Calu3 (cell line): ENCODE measurements around the gene KCNJ8. TPM values are rescaled to one million over a fixed set of nuclear protein-coding genes. Genes with fewer than 3 reads are reported as not detected.

ENCODE experiments used
- BruUV-seq: library from RNA; stranded (reverse); fragments of 400-500 nt; replicated peaks from 2 replicates; lab custom pipeline; 2021; lab: Mats Ljungman, UMichigan
- CTCF ChIA-PET: fragments of 300-600 bp; sonication (Branson Sonifier 250); formaldehyde crosslinking; loops from one replicate; lab custom pipeline; 2022; ENCODE audit warnings: antibody characterized with exemption; lab: Charles Lee
- DNase-seq: peaks from one replicate; pipeline ENCODE4 v3.0.0; 2022
- H3K27ac Mint-ChIP-seq: one replicate; pipeline ENCODE4 v1.8.0; 2022; ENCODE audit warnings: mixed read lengths; ENCODE audit not compliant: unreplicated experiment
- H3K27me3 Mint-ChIP-seq: one replicate; pipeline ENCODE4 v1.8.0; 2022; ENCODE audit warnings: mixed read lengths; ENCODE audit not compliant: unreplicated experiment
- H3K36me3 Mint-ChIP-seq: one replicate; pipeline ENCODE4 v1.8.0; 2022; ENCODE audit warnings: mild to moderate bottlenecking, moderate library complexity, mixed read lengths; ENCODE audit not compliant: insufficient read depth, unreplicated experiment
- H3K4me1 Mint-ChIP-seq: one replicate; pipeline ENCODE4 v1.8.0; 2022; ENCODE audit warnings: mild to moderate bottlenecking, low read depth, mixed read lengths; ENCODE audit not compliant: unreplicated experiment
- H3K4me3 Mint-ChIP-seq: one replicate; pipeline ENCODE4 v1.8.0; 2022; ENCODE audit warnings: mild to moderate bottlenecking, low read depth, moderate library complexity, mixed read lengths; ENCODE audit not compliant: unreplicated experiment
- H3K9me3 Mint-ChIP-seq: one replicate; pipeline ENCODE4 v1.8.0; 2022; ENCODE audit warnings: low read depth, mixed read lengths; ENCODE audit not compliant: unreplicated experiment
- CTCF ChIP-seq: fragments of 200-600 bp; IDR thresholded peaks from one replicate; pipeline ENCODE4 v1.8.0; 2022; ENCODE audit warnings: antibody characterized with exemption; ENCODE audit not compliant: unreplicated experiment
- intact Hi-C: fragments of 100-400 bp; cut with micrococcal nuclease; formaldehyde crosslinking; loops from one replicate; pipeline ENCODE4 v1.10.0; 2022; ENCODE audit not compliant: unreplicated experiment
- total RNA-seq: library from RNA; stranded (reverse); gene quantifications from 2 replicates; pipeline ENCODE4 v1.2.3, GENCODE V29; 2022

Gene KCNJ8
- total RNA-seq, 1 experiment from 2014 or later, result not detected

- no peak overlapping the region for H3K4me3 Mint-ChIP-seq
- H3K36me3 Mint-ChIP-seq, result no peaks in the 10 kb centered on the region
- H3K4me1 Mint-ChIP-seq, result no peaks in the 10 kb centered on the region
- H3K9me3 Mint-ChIP-seq, result no peaks in the 10 kb centered on the region
- CTCF ChIA-PET, result no interaction called here
- BruUV-seq, result no TSS peak
- no peak for TF ChIP-seq CTCF
- H3K27me3 Mint-ChIP-seq, result peaks cover 23% of the 10 kb centered on the region
- no peak for DNase-seq
- H3K27ac Mint-ChIP-seq, result no peak overlapping the region
- intact Hi-C loops, result no loop called here
Measured at GRCh38 chr12:21751517-21751916, 23.0 kb downstream of the KCNJ8 start.

- no peaks in the 10 kb centered on the region for H3K9me3 Mint-ChIP-seq
- no TSS peak for BruUV-seq
Measured at GRCh38 chr12:21745258-21745657, 29.2 kb downstream of the KCNJ8 start.

GRCh38 chr12:21731144-21731543 is 43.4 kb downstream of the KCNJ8 start:
- H3K36me3 Mint-ChIP-seq, result no peaks in the 10 kb centered on the region
- H3K4me3 Mint-ChIP-seq, result no peak overlapping the region
- intact Hi-C loops, result no loop called here
- no TSS peak for BruUV-seq
- H3K9me3 Mint-ChIP-seq, result peaks cover 2% of the 10 kb centered on the region
- H3K4me1 Mint-ChIP-seq, result no peaks in the 10 kb centered on the region
- TF ChIP-seq CTCF, result no peak
- CTCF ChIA-PET, result no interaction called here
- no peaks in the 10 kb centered on the region for H3K27me3 Mint-ChIP-seq
- no peak overlapping the region for H3K27ac Mint-ChIP-seq
- DNase-seq, result no peak

More at GRCh38 chr12:21745258-21745657, 29.2 kb downstream of the KCNJ8 start:
- intact Hi-C loops, result no loop called here
- no peak for TF ChIP-seq CTCF
- no peak for DNase-seq
- Mint-ChIP-seq H3K36me3 (no peaks in the 10 kb centered on the region), H3K27ac (no peak overlapping the region), H3K27me3 (peaks cover 35% of the 10 kb centered on the region), H3K4me3 (no peak overlapping the region), H3K4me1 (no peaks in the 10 kb centered on the region)
- CTCF ChIA-PET, result no interaction called here

GRCh38 chr12:21725731-21726130 is 48.8 kb downstream of the KCNJ8 start:
- H3K36me3 Mint-ChIP-seq, result no peaks in the 10 kb centered on the region
- BruUV-seq, result no TSS peak
- no peak for TF ChIP-seq CTCF
- H3K4me1 Mint-ChIP-seq, result no peaks in the 10 kb centered on the region
- intact Hi-C loops, result no loop called here
- no peaks in the 10 kb centered on the region for H3K9me3 Mint-ChIP-seq
- no peak overlapping the region for H3K4me3 Mint-ChIP-seq
- no peak overlapping the region for H3K27ac Mint-ChIP-seq
- H3K27me3 Mint-ChIP-seq, result no peaks in the 10 kb centered on the region
- DNase-seq, result no peak
- CTCF ChIA-PET, result interaction anchor here (0.9 kb wide), 1 partner anchor 264 kb away, joined by 3 read pairs; no protein-coding TSS in a partner anchor
